GM12878 (cell line): Measurements from ENCODE around the gene ADPRHL1. TPM values are rescaled to one million over a fixed set of nuclear protein-coding genes. Genes with fewer than 3 reads are reported as not detected.

Source experiments
- ATAC-seq: fragments of 200-7000 bp; cut with Tn5 transposase; 3 replicates; pipeline ENCODE4 v1.9.1; 2020; ENCODE audit warnings: mild to moderate bottlenecking, moderate library complexity
- BruUV-seq: library from RNA; stranded (reverse); fragments of 400-500 nt; replicated peaks from 2 replicates; lab custom pipeline; 2021; lab: Mats Ljungman, UMichigan
- CTCF ChIA-PET: fragments of 300-600 bp; sonication (Branson Sonifier 250); formaldehyde crosslinking; extraction: SDS; loops from one replicate; lab custom pipeline; 2021; ENCODE audit warnings: inconsistent platforms; lab: Yijun Ruan, JAX
- POLR2A ChIA-PET: fragments of 350-600 bp; formaldehyde crosslinking; extraction: SDS; loops from one replicate; lab custom pipeline; 2021; ENCODE audit warnings: inconsistent platforms; lab: Charles Lee
- RAD21 ChIA-PET: fragments of 300-600 bp; sonication (Branson Sonifier 250); formaldehyde crosslinking; loops from one replicate; lab custom pipeline; 2023; ENCODE audit warnings: antibody characterized with exemption; ENCODE audit not compliant: unreplicated experiment; lab: Charles Lee
- SMC1A ChIA-PET: fragments of 300-600 bp; sonication (Branson Sonifier 250); formaldehyde crosslinking; loops from one replicate; lab custom pipeline; 2023; ENCODE audit not compliant: unreplicated experiment, uncharacterized antibody; lab: Charles Lee
- DNase-seq: peaks from one replicate; pipeline ENCODE4 v3.0.0-alpha.2; 2011; ENCODE audit warnings: low read depth, low spot score
- FAIRE-seq: peaks from 3 replicates; lab custom pipeline; 2011; peaks lifted over from hg19 to GRCh38; lab: Jason Lieb, UNC
- H2AFZ ChIP-seq: 2 replicates; pipeline ENCODE4 v1.6.0; 2011; ENCODE audit warnings: low read depth, low read length, control low read depth; ENCODE audit not compliant: control insufficient read depth
- H3K27ac ChIP-seq: 2 replicates; pipeline ENCODE4 v1.5.1; 2011; ENCODE audit warnings: control low read depth; ENCODE audit not compliant: control insufficient read depth, insufficient read depth
- H3K27me3 ChIP-seq, 2 experiments: replicated peaks in 1 of 2; 2 replicates each; pipeline versions ENCODE4 v1.6.0 to v1.6.1; 2011; ENCODE audit warnings: low read length in 1 of 2; ENCODE audit not compliant: control insufficient read depth in 2 of 2, insufficient read depth in 2 of 2
- H3K36me3 ChIP-seq, 2 experiments: 2 replicates each; pipeline ENCODE4 v1.5.1; 2011; ENCODE audit warnings: low read length in 1 of 2; ENCODE audit not compliant: control insufficient read depth in 2 of 2, insufficient read depth in 2 of 2
- H3K4me1 ChIP-seq: 2 replicates; pipeline ENCODE4 v1.6.1; 2011; ENCODE audit warnings: mild to moderate bottlenecking, low read length, moderate library complexity, mixed read lengths; ENCODE audit not compliant: control insufficient read depth, insufficient read depth
- H3K4me2 ChIP-seq: 2 replicates; pipeline ENCODE4 v1.6.0; 2011; ENCODE audit warnings: control low read depth; ENCODE audit not compliant: control insufficient read depth, insufficient read depth
- H3K4me3 ChIP-seq: fragments of 200-600 bp; sonication (generic); 2 replicates; pipeline ENCODE4 v1.5.1; 2016
- H3K79me2 ChIP-seq: 2 replicates; pipeline ENCODE4 v1.6.0; 2011; ENCODE audit warnings: low read length; ENCODE audit not compliant: control insufficient read depth, insufficient read depth
- H3K9ac ChIP-seq: 2 replicates; pipeline ENCODE4 v1.8.0; 2011; ENCODE audit warnings: low read length, control low read depth, mixed read lengths; ENCODE audit not compliant: control insufficient read depth, insufficient read depth
- H3K9me3 ChIP-seq: replicated peaks from 3 replicates; pipeline ENCODE4 v1.5.1; 2011; ENCODE audit warnings: mild to moderate bottlenecking, low read length; ENCODE audit not compliant: control insufficient read depth, insufficient read depth
- H4K20me1 ChIP-seq: 2 replicates; pipeline ENCODE4 v1.6.0; 2011; ENCODE audit not compliant: control insufficient read depth, insufficient read depth
- ASH2L ChIP-seq: fragments of 300-600, 200-600 bp; sonication (generic); IDR thresholded peaks from 2 replicates; pipeline ENCODE4 v1.6.1; 2017; ENCODE audit warnings: low read depth, mild to moderate bottlenecking, borderline replicate concordance
- BACH1 ChIP-seq: fragments of 450-650 bp; IDR thresholded peaks from 2 replicates; pipeline ENCODE4 v1.6.1; 2017; ENCODE audit warnings: mild to moderate bottlenecking, borderline replicate concordance
- BCL11A ChIP-seq: IDR thresholded peaks from 2 replicates; pipeline ENCODE4 v1.6.1; 2011; ENCODE audit warnings: low read depth, low read length
- HCFC1 ChIP-seq: fragments of 150-350 bp; IDR thresholded peaks from 2 replicates; pipeline ENCODE4 v1.6.1; 2014; ENCODE audit warnings: low read length
- HDAC6 ChIP-seq: fragments of 200-600 bp; sonication (generic); IDR thresholded peaks from one replicate; pipeline ENCODE4 v1.8.0; 2017; ENCODE audit warnings: antibody characterized with exemption; ENCODE audit not compliant: unreplicated experiment
- HDGF ChIP-seq: fragments of 450-650 bp; IDR thresholded peaks from 2 replicates; pipeline ENCODE4 v1.6.1; 2016; ENCODE audit warnings: antibody characterized with exemption
- IKZF1 ChIP-seq: fragments of 450-650 bp; conservative IDR thresholded peaks from 2 replicates; pipeline ENCODE4 v1.6.1; 2017; ENCODE audit warnings: antibody characterized with exemption, mild to moderate bottlenecking
- IKZF2 ChIP-seq, 2 experiments: fragments of 450-650 bp; IDR thresholded peaks; 2 replicates each; pipeline ENCODE4 v1.6.1; 2017; ENCODE audit warnings: mild to moderate bottlenecking in 2 of 2, moderate library complexity in 2 of 2
- POLR2AphosphoS5 ChIP-seq: IDR thresholded peaks from 2 replicates; pipeline ENCODE4 v1.6.1; 2011; ENCODE audit warnings: mild to moderate bottlenecking, low read length, inconsistent platforms
- RUNX3 ChIP-seq: IDR thresholded peaks from 2 replicates; pipeline ENCODE4 v1.6.1; 2012; ENCODE audit warnings: low read length, inconsistent platforms
- TCF12 ChIP-seq: IDR thresholded peaks from 2 replicates; pipeline ENCODE4 v1.6.1; 2011; ENCODE audit warnings: low read depth, mild to moderate bottlenecking, low read length
- ZNF384 ChIP-seq: IDR thresholded peaks from 2 replicates; pipeline ENCODE4 v1.6.1; 2012; ENCODE audit warnings: low read depth, mild to moderate bottlenecking, low read length, improper control_type of control experiment, borderline replicate concordance
- WGBS: methylation state at CpG from one replicate; pipeline ENCODE4 v1.1.6; 2016; ENCODE audit warnings: low lambda C conversion rate; ENCODE audit not compliant: insufficient replicate concordance, insufficient coverage; ENCODE audit errors: missing lambda C conversion rate; 5-methylcytosine and 5-hydroxymethylcytosine counted together
- in situ Hi-C: fragments of 300-500 bp; cut with MboI; formaldehyde crosslinking; loops from 9 replicates; pipeline ENCODE4 v1.14.3; 2018; ENCODE audit warnings: mixed read lengths
- intact Hi-C: fragments of 100-400 bp; cut with micrococcal nuclease; formaldehyde crosslinking; loops from one replicate; pipeline ENCODE4 v1.14.2; 2022; ENCODE audit not compliant: unreplicated experiment
- polyA plus RNA-seq, 11 experiments: library from polyadenylated mRNA; depleted of rRNA in 4 of 11; unstranded in 6 of 11; stranded (reverse) in 5 of 11; fragments of >200 nt; fragmentation: Nextera tagmentation in 4 of 11; fragmentation: Illumina TruSeq in 1 of 11; extraction: Ambion mirVana in 4 of 11; extraction: Trizol in 1 of 11; gene quantifications; 1 replicate in 1 of 11; 2 replicates in 10 of 11; pipeline versions ENCODE4 v1.2.1 to v1.2.3, GENCODE V29; 2011 to 2016; ENCODE audit warnings: inconsistent platforms in 2 of 11, missing spikeins in 2 of 11, low read depth in 1 of 11
- total RNA-seq, 4 experiments: library from RNA; depleted of rRNA in 3 of 4; stranded (reverse); fragments of >200 nt in 3 of 4; fragmentation: Illumina TruSeq in 1 of 4; extraction: Trizol in 1 of 4; gene quantifications; 2 replicates each; pipeline versions ENCODE4 v1.2.1 to v1.2.3, GENCODE V29; 2013 to 2021
- TF ChIP-seq, protein P1 (sequence below): fragments of 450-650 bp; IDR thresholded peaks from 2 replicates; pipeline ENCODE4 v1.6.1; 2017; ENCODE audit warnings: borderline replicate concordance
- TF ChIP-seq, protein P2 (sequence below): IDR thresholded peaks from 2 replicates; pipeline ENCODE4 v1.6.1; 2012; ENCODE audit warnings: low read depth, low read length, improper control_type of control experiment
- TF ChIP-seq, protein P3 (sequence below): fragments of 450-650 bp; IDR thresholded peaks from 2 replicates; pipeline ENCODE4 v1.6.1; 2014; ENCODE audit warnings: mild to moderate bottlenecking
- TF ChIP-seq, protein P4 (sequence below): IDR thresholded peaks from 2 replicates; pipeline ENCODE4 v1.6.1; 2011; ENCODE audit warnings: borderline replicate concordance, low read depth, mild to moderate bottlenecking, moderate library complexity, low read length; ENCODE audit not compliant: insufficient read depth, poor library complexity, severe bottlenecking

The ADPRHL1 gene
- total and polyA plus RNA-seq, 10 of the 15 experiments (the other 5 are each of a cell fraction or from before 2014, with no cell fraction given): 0.05 to 1.9 (median 1.0) TPM

DNA sequence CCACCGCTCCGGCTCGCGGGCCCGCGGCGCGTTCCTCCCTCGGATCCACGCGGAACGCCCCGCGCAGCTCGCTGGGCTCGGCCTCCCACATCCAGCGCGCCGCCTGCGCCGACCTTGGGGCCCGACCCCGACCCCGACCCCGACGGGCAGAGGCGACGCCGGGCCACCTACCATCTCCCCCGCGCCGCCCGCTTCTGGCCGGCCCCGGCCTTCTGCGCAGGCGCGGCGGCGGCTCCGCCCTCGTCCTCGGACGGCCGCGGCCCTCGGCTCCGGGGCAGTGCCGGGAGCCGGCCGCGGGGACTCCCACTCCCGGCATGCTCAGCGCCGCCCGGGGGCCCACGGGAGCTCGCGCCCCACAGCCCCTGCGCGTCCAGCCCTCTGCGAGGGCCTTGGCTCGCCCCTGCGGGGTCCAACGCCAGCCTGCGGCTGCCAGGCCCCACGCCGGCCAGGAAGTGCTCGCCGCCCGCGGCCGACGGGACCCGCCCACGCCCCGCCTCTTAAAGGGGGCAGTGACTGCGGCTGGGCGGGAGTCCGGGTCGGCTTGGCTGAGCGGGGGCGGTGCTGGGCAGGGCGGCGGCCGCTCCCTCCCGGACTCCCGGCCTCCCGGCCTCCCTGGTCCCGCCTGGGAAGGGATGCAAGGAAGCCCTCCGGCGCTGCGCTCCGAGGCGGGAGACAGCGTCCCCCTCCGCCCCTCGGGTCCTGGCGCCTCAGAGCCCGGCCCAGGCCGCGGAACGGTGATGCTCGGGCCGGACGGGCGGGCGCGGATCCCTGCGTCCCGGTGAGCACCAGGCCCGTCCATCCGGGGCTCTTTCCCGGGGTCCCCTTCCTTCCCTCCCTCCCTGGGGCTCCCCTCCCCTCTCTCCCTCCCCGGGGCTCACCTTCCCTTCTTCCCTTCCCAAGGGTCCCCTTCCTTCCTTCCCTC is 37.5 kb upstream of the ADPRHL1 start, which contains the start of gene DCUN1D2:
DCUN1D2 (minus strand) TSS at position 216 of the 922 bp plus-strand sequence; CDS start at position 174, 42 bp downstream.
- peak within 1 kb of the TSS; percentile 72 for H3K27ac ChIP-seq
- FAIRE-seq: peak; percentile 66
- intact Hi-C loops: loop anchor here (5.0 kb wide), 2 partner anchors 97 to 193 kb away; partner anchors contain the start of gene LAMP1
- TF ChIP-seq BACH1: peak; percentile 100
- TF ChIP-seq HCFC1: peak; percentile 81
- TF ChIP-seq, protein P1, sequence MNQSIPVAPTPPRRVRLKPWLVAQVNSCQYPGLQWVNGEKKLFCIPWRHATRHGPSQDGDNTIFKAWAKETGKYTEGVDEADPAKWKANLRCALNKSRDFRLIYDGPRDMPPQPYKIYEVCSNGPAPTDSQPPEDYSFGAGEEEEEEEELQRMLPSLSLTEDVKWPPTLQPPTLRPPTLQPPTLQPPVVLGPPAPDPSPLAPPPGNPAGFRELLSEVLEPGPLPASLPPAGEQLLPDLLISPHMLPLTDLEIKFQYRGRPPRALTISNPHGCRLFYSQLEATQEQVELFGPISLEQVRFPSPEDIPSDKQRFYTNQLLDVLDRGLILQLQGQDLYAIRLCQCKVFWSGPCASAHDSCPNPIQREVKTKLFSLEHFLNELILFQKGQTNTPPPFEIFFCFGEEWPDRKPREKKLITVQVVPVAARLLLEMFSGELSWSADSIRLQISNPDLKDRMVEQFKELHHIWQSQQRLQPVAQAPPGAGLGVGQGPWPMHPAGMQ: no peak
- TF ChIP-seq, protein P2, sequence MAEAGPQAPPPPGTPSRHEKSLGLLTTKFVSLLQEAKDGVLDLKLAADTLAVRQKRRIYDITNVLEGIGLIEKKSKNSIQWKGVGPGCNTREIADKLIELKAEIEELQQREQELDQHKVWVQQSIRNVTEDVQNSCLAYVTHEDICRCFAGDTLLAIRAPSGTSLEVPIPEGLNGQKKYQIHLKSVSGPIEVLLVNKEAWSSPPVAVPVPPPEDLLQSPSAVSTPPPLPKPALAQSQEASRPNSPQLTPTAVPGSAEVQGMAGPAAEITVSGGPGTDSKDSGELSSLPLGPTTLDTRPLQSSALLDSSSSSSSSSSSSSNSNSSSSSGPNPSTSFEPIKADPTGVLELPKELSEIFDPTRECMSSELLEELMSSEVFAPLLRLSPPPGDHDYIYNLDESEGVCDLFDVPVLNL: 0 out of 2 replicates have a peak, but pooled peaks have one; percentile 40
- TF ChIP-seq, protein P3, sequence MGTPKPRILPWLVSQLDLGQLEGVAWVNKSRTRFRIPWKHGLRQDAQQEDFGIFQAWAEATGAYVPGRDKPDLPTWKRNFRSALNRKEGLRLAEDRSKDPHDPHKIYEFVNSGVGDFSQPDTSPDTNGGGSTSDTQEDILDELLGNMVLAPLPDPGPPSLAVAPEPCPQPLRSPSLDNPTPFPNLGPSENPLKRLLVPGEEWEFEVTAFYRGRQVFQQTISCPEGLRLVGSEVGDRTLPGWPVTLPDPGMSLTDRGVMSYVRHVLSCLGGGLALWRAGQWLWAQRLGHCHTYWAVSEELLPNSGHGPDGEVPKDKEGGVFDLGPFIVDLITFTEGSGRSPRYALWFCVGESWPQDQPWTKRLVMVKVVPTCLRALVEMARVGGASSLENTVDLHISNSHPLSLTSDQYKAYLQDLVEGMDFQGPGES: no peak
- TF ChIP-seq ASH2L: peak; percentile 12; the same call in 1 of the 2 replicates
- no peak for TF ChIP-seq ZNF384
- TF ChIP-seq TCF12: 0 out of 2 replicates have a peak, but pooled peaks have one; percentile 6
- no peak for TF ChIP-seq BCL11A
- TF ChIP-seq POLR2AphosphoS5: peak; percentile 60; the same call in 1 of the 2 replicates
- no peak for TF ChIP-seq HDAC6
- TF ChIP-seq IKZF1: peak; percentile 98
- TF ChIP-seq HDGF: no peak
- TF ChIP-seq, protein P4, sequence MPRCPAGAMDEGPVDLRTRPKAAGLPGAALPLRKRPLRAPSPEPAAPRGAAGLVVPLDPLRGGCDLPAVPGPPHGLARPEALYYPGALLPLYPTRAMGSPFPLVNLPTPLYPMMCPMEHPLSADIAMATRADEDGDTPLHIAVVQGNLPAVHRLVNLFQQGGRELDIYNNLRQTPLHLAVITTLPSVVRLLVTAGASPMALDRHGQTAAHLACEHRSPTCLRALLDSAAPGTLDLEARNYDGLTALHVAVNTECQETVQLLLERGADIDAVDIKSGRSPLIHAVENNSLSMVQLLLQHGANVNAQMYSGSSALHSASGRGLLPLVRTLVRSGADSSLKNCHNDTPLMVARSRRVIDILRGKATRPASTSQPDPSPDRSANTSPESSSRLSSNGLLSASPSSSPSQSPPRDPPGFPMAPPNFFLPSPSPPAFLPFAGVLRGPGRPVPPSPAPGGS: peak; percentile 3
- TF ChIP-seq RUNX3: peak; percentile 47; the same call in 1 of the 2 replicates
- TF ChIP-seq IKZF2 (IDR thresholded peaks at IDR 0.05): peak in 1 of 2 experiments; percentile 35; a peak in 1 of 4 replicates

More for the DNA sequence above, 37.5 kb upstream of the ADPRHL1 start, which contains the start of gene DCUN1D2:
- POLR2A ChIA-PET: interaction anchor here (0.6 kb wide), 1 partner anchor 10 kb away, joined by 7 read pairs; no protein-coding TSS in a partner anchor
- SMC1A ChIA-PET: no interaction called here
- H4K20me1 ChIP-seq: no peaks in the 10 kb centered on the region
- H3K4me1 ChIP-seq: peaks cover 28% of the 10 kb centered on the region
- DNase-seq: peak; percentile 55
- H3K4me3 ChIP-seq: peak within 1 kb of the TSS; percentile 68
- peak within 1 kb of the TSS; percentile 81 for H2AFZ ChIP-seq
- RAD21 ChIA-PET: interaction anchor here (1.6 kb wide), 1 partner anchor 72 kb away, joined by 5 read pairs; no protein-coding TSS in a partner anchor
- H3K27me3 ChIP-seq: no peaks in the 10 kb centered on the region
- BruUV-seq: no TSS peak
- peak within 1 kb of the TSS; percentile 75 for H3K9ac ChIP-seq
- CTCF ChIA-PET: interaction anchor here (1.1 kb wide), 1 partner anchor 72 kb away, joined by 3 read pairs; no protein-coding TSS in a partner anchor
- peak; percentile 88 for ATAC-seq
- peaks cover 3 to 9% of the 10 kb centered on the region in 2 experiments; a peak in 3 of 4 replicates for H3K36me3 ChIP-seq
- peak within 1 kb of the TSS; percentile 87 for H3K4me2 ChIP-seq
- H3K79me2 ChIP-seq: peaks cover 75% of the 10 kb centered on the region
- WGBS: under 1% methylated on average over 70 of the region's 115 CpGs
- H3K9me3 ChIP-seq: no peaks in the 10 kb centered on the region
- in situ Hi-C loops: no loop called here
